ENCODE measurements around the gene WNT3A.
"Not testable (repeated sequence)": the region's sequence is repeated elsewhere in the genome, so short reads cannot be mapped to it uniquely, and the experiment has no call there.

GRCh38 chr1:227973724-227974288 is 33.0 kb upstream of the WNT3A start:
- TF ChIP-seq CTCF (optimal IDR thresholded peaks at IDR 0.05 in 1 of 3, IDR thresholded peaks at IDR 0.05 in 1 of 3, conservative IDR thresholded peaks at IDR 0.05 in 1 of 3; ENCODE audit: extremely low read depth in 1 of 3, insufficient read depth in 2 of 3, low read length in 3 of 3); EZH2 (IDR thresholded peaks at IDR 0.05; ENCODE audit: low read length): not testable (repeated sequence)

Data from keratinocyte (primary cell).